DMS114 treated with DMSO at 0.1 percent for 48 hours (cell line): Measurements from ENCODE around the gene CNTN2.

ENCODE experiments used
- DNase-seq: peaks from one replicate; lab custom pipeline; 2025; ENCODE audit not compliant: unreplicated experiment; lab: John Stamatoyannopoulos, UW

Gene CNTN2

GRCh38 chr1:205111354-205111753, 68.3 kb downstream of the CNTN2 start:
- DNase-seq = no peak

- no peak for DNase-seq
Observed at GRCh38 chr1:205118752-205119151, 75.7 kb downstream of the CNTN2 start.

GRCh38 chr1:205121660-205122488, 78.9 kb downstream of the CNTN2 start, which contains the start of gene RBBP5:
RBBP5 (minus strand) TSS chr1:205121978; CDS start chr1:205121873, 105 bp downstream.
- DNase-seq = peak; percentile 92

- no peak for DNase-seq
Observed at GRCh38 chr1:205122489-205122882, 79.5 kb downstream of the CNTN2 start.

GRCh38 chr1:205124726-205125125, 81.7 kb downstream of the CNTN2 start:
- DNase-seq = no peak

GRCh38 chr1:205127646-205128045, 84.6 kb downstream of the CNTN2 start:
- no peak for DNase-seq
